Activated T-helper 1 cell treated with anti-CD3 and anti-CD28 coated beads, Interleukin-12 subunit alpha, Interleukin-12 subunit beta, Interleukin-2, Interleukin-4 antibody, amounts not matched to agents 30 ng/mL and 10 ng/mL and 1 ng/mL, durations not matched to agents 14 hours and 24 hours and 36 hours (primary cell): ENCODE measurements around the gene KIF25. TPM values are rescaled to one million over a fixed set of nuclear protein-coding genes. Genes with fewer than 3 reads are reported as not detected.

Source experiments
- DNase-seq: peaks from one replicate; pipeline ENCODE4 v3.0.0; 2021; ENCODE audit warnings: low spot score
- H3K27ac Mint-ChIP-seq: one replicate; pipeline ENCODE4 v1.8.0; 2021; ENCODE audit warnings: mild to moderate bottlenecking, mixed read lengths
- H3K27me3 Mint-ChIP-seq: one replicate; pipeline ENCODE4 v1.8.0; 2022; ENCODE audit warnings: mild to moderate bottlenecking, moderate library complexity, mixed read lengths; ENCODE audit not compliant: insufficient read depth
- H3K36me3 Mint-ChIP-seq: one replicate; pipeline ENCODE4 v1.8.0; 2021; ENCODE audit warnings: low read depth, mixed read lengths
- H3K4me1 Mint-ChIP-seq: one replicate; pipeline ENCODE4 v1.8.0; 2021; ENCODE audit warnings: low read depth, mixed read lengths
- H3K4me3 Mint-ChIP-seq: one replicate; pipeline ENCODE4 v1.8.0; 2021; ENCODE audit warnings: mild to moderate bottlenecking, moderate library complexity, mixed read lengths
- H3K9me3 Mint-ChIP-seq: one replicate; pipeline ENCODE4 v1.8.0; 2021; ENCODE audit warnings: mixed read lengths
- intact Hi-C: fragments of 100-400 bp; cut with micrococcal nuclease; formaldehyde crosslinking; loops from one replicate; pipeline ENCODE4 v1.15.1; 2024
- total RNA-seq: library from RNA; stranded (reverse); gene quantifications from 2 replicates; pipeline ENCODE4 v1.2.3, GENCODE V29; 2022

KIF25 gene
- total RNA-seq, 1 donor from 2014 or later, result not detected

DNA sequence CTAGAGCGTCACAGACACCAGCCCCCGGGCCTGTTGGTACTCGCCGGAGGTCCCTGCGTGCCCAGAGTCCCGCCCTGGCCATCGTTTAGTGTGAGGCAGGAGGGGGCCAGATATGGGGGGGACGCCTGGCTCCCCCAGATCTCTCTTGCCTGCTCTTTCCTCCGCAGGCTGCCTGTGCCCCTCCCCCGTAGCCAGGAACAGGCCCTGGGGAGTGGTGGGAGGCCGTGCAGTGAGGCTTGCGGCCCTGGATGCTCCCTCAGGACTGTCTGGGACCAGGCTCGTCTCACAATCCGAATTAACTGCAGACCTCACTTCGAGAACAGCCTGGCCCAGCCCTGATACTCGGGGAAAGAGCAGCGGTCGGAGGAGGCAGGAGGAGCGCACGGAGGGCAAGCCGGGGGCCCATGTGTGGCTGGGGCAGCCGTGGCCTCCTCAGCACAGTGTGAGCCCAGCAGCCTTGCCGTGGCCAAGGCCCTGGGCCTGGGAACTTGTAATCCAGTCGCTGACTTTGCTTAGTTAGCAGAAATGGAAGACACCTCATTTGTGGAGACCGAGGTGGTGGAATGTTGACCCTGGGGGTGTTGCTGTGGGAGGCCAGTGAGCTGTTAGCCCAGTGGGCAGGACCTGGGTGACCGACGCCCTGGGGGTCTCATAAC lies 52.9 kb downstream of the KIF25 start:
- no peaks in the 10 kb centered on the region for H3K4me1 Mint-ChIP-seq
- no peaks in the 10 kb centered on the region for H3K36me3 Mint-ChIP-seq
- no peaks in the 10 kb centered on the region for H3K27me3 Mint-ChIP-seq
- DNase-seq, result no peak
- intact Hi-C loops, result no loop called here
- H3K9me3 Mint-ChIP-seq, result no peaks in the 10 kb centered on the region
- no peak overlapping the region for H3K4me3 Mint-ChIP-seq
- no peak overlapping the region for H3K27ac Mint-ChIP-seq

- Mint-ChIP-seq H3K4me1 (no peaks in the 10 kb centered on the region), H3K9me3 (no peaks in the 10 kb centered on the region), H3K36me3 (no peaks in the 10 kb centered on the region), H3K4me3 (no peak overlapping the region), H3K27me3 (no peaks in the 10 kb centered on the region), H3K27ac (no peak overlapping the region)
- no peak for DNase-seq
- intact Hi-C loops, result no loop called here
Measured at GRCh38 chr6:168050881-168051586, 53.6 kb downstream of the KIF25 start.

DNA sequence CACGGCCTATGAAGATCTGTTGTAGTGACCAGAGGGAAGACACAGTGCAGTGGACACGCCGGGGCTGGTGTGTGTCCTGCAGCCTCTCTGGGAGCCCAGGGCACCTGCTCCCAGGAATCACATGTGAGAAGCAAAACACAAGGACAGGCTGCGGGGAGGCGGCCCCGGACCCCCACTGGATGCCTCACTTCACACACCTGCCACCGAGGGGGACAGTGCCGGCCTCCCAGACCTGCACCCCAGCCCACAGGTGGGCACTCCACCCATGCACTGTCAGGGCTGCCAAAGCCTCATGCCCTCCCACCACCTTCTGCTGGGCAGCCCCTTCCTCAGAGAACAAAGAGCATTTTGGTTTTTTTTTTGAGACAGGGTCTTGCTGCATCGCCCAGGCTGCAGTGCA lies 54.2 kb downstream of the KIF25 start:
- no peaks in the 10 kb centered on the region for H3K9me3 Mint-ChIP-seq
- no peaks in the 10 kb centered on the region for H3K4me1 Mint-ChIP-seq
- H3K27ac Mint-ChIP-seq, result no peak overlapping the region
- DNase-seq, result no peak
- H3K36me3 Mint-ChIP-seq, result no peaks in the 10 kb centered on the region
- no peak overlapping the region for H3K4me3 Mint-ChIP-seq
- no peaks in the 10 kb centered on the region for H3K27me3 Mint-ChIP-seq
- intact Hi-C loops, result no loop called here

GRCh38 chr6:168052291-168052891 lies 54.9 kb downstream of the KIF25 start:
- Mint-ChIP-seq H3K4me1 (no peaks in the 10 kb centered on the region), H3K9me3 (no peaks in the 10 kb centered on the region), H3K36me3 (no peaks in the 10 kb centered on the region), H3K27ac (no peak overlapping the region), H3K4me3 (no peak overlapping the region), H3K27me3 (no peaks in the 10 kb centered on the region)
- intact Hi-C loops, result no loop called here
- DNase-seq, result no peak

DNA sequence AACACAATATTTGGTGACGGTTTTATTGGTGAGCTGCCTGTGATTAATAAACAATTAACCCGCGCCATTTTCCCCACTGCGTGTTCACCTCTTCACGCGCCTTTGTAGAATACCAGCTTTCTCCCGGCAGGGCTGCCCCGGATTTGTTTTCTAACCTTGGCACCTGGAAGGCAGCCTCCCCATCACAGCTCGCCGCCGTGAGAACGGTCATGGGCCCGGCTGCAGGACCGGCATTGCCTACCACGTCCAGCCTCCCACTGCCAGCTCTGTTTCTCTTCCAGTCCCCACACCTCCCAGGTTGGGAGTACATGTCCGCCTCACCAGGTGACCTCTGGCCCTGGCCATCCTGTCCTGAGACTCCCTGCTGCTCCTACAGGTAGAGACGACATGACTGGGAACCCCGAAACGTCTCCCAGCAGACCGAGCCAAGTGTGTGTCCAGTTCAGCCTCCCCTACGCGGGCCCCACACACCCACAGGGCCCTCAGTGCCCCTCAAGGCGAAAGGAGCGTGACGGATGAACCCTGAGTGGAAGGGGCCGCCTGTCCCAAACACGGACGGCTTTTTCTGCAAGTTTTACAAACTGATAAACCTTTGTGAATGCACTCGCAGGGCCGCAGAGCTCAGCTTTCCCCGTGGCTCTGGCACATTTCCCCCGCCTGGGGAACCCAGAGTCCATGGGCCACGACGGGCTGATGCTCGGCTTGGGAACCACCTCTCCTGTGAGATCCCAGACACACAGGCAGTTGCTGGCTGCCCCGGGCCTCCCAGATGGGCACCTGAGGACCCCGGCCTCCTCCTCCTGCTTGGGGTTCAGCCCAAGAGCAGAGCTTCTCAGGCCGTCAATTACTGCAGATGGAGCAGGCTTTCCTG lies 55.9 kb downstream of the KIF25 start:
- Mint-ChIP-seq H3K4me3 (no peak overlapping the region), H3K36me3 (no peaks in the 10 kb centered on the region), H3K9me3 (no peaks in the 10 kb centered on the region), H3K4me1 (no peaks in the 10 kb centered on the region), H3K27ac (no peak overlapping the region), H3K27me3 (no peaks in the 10 kb centered on the region)
- intact Hi-C loops, result no loop called here
- DNase-seq, result no peak

DNA sequence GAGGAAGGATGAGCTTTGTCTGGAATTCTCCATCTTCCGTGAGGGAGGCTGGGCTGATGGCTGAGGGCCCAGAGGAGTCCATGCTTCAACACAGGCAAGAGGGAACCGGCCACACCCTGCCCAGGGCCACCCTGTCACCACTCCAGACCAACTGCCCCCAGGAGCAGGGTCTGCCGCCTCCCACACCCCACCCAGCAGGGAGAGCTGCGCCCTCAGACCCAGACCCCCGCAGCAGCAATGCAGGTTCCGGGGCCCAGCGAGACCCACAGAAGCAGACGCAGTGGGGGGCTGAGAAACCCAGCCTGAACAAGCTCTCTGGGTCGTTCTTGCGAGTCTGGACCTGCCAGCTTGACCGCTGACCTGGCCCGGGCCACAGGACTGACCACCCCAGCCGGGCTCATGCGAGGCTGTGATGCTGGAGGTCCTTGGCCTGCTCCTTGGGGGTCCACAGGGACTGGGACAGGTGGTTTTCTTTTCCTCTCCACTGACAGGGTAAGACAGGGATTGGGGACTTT lies 56.5 kb downstream of the KIF25 start:
- Mint-ChIP-seq H3K27ac (no peak overlapping the region), H3K36me3 (no peaks in the 10 kb centered on the region), H3K9me3 (no peaks in the 10 kb centered on the region), H3K4me1 (no peaks in the 10 kb centered on the region), H3K4me3 (no peak overlapping the region), H3K27me3 (no peaks in the 10 kb centered on the region)
- DNase-seq, result no peak
- intact Hi-C loops, result no loop called here

DNA sequence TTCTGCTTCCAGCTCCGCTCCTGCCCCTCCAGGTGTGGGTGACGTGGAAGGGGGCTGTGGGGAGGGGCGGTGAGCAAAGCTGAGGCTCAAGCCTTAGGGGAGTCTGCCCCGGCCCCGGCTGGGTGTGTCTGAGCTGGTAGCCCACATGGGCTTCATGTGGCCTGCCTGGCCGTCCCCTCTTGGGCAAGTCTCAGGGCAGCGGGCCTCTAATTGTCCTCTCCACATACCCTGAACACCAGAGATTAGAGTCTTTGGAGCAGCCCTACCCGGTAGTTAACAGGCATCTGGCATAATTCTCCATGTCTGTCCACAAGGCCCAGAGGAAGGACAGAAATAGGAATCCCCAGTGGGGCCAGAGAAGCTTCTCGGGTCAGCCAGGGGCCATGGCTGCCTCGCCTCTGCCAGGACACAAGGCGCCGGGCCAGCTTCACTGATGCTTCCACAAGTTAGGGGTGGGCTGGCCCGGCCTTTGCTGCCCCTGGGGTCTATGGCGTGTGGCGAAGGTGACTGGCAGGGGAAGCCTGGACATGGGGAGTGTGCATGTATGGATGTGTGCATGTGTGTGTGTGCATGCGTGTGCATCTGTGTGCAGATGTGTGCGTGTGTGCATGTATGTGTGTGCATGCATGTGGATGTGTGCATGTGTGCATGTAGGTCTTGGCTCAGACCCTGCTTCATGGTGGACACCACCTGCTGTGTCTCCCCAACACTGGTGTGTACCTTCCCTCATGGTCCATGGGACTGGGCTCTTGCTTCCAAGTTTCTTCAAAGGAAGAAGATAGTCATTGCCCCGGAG lies 57.5 kb downstream of the KIF25 start:
- Mint-ChIP-seq H3K9me3 (no peaks in the 10 kb centered on the region), H3K4me3 (no peak overlapping the region), H3K27me3 (no peaks in the 10 kb centered on the region), H3K27ac (no peak overlapping the region), H3K4me1 (no peaks in the 10 kb centered on the region), H3K36me3 (no peaks in the 10 kb centered on the region)
- intact Hi-C loops, result no loop called here
- no peak for DNase-seq

GRCh38 chr6:168055696-168056489 lies 58.4 kb downstream of the KIF25 start:
- no peak overlapping the region for H3K4me3 Mint-ChIP-seq
- no peak overlapping the region for H3K27ac Mint-ChIP-seq
- H3K27me3 Mint-ChIP-seq, result no peaks in the 10 kb centered on the region
- H3K36me3 Mint-ChIP-seq, result no peaks in the 10 kb centered on the region
- no peaks in the 10 kb centered on the region for H3K9me3 Mint-ChIP-seq
- intact Hi-C loops, result no loop called here
- H3K4me1 Mint-ChIP-seq, result no peaks in the 10 kb centered on the region
- DNase-seq, result no peak

GRCh38 chr6:168056892-168057527 lies 59.5 kb downstream of the KIF25 start:
- DNase-seq, result no peak
- Mint-ChIP-seq H3K27me3 (no peaks in the 10 kb centered on the region), H3K4me3 (no peak overlapping the region), H3K36me3 (no peaks in the 10 kb centered on the region), H3K9me3 (no peaks in the 10 kb centered on the region), H3K4me1 (no peaks in the 10 kb centered on the region), H3K27ac (no peak overlapping the region)
- intact Hi-C loops, result no loop called here

- Mint-ChIP-seq H3K4me3 (no peak overlapping the region), H3K27ac (no peak overlapping the region), H3K4me1 (no peaks in the 10 kb centered on the region), H3K27me3 (no peaks in the 10 kb centered on the region), H3K9me3 (no peaks in the 10 kb centered on the region), H3K36me3 (no peaks in the 10 kb centered on the region)
- no peak for DNase-seq
- intact Hi-C loops, result no loop called here
Measured at GRCh38 chr6:168057836-168058235, 60.4 kb downstream of the KIF25 start.

GRCh38 chr6:168058691-168059551 lies 61.5 kb downstream of the KIF25 start:
- no peak for DNase-seq
- H3K36me3 Mint-ChIP-seq, result no peaks in the 10 kb centered on the region
- no peaks in the 10 kb centered on the region for H3K27me3 Mint-ChIP-seq
- H3K4me1 Mint-ChIP-seq, result no peaks in the 10 kb centered on the region
- intact Hi-C loops, result no loop called here
- no peak overlapping the region for H3K4me3 Mint-ChIP-seq
- no peak overlapping the region for H3K27ac Mint-ChIP-seq
- H3K9me3 Mint-ChIP-seq, result no peaks in the 10 kb centered on the region
